Colonic mucosa (tissue), 4 donors: ENCODE data around the gene ASB18. TPM values are rescaled to one million over a fixed set of nuclear protein-coding genes. Genes with fewer than 3 reads are reported as not detected.

Experiments used
- DNase-seq: peaks from one replicate; pipeline ENCODE4 v3.0.0-alpha.2; 2020
- H3K27ac ChIP-seq: fragments of 200-600 bp; one replicate; pipeline ENCODE4 v1.8.0; 2021
- H3K27me3 ChIP-seq: fragments of 200-600 bp; one replicate; pipeline ENCODE4 v1.8.0; 2021
- H3K36me3 ChIP-seq: fragments of 200-600 bp; one replicate; pipeline ENCODE4 v1.8.0; 2021
- H3K4me1 ChIP-seq: fragments of 200-600 bp; one replicate; pipeline ENCODE4 v1.8.0; 2021; ENCODE audit warnings: mild to moderate bottlenecking
- H3K4me3 ChIP-seq: fragments of 200-600 bp; one replicate; pipeline ENCODE4 v1.8.0; 2021
- H3K9ac ChIP-seq, 2 donors: one replicate each; pipeline ENCODE4 v1.7.0; 2013; ENCODE audit warnings: control low read depth in 2 of 2, low read depth in 2 of 2, low read length in 2 of 2
- H3K9me3 ChIP-seq: fragments of 200-600 bp; one replicate; pipeline ENCODE4 v1.8.0; 2021
- intact Hi-C: fragments of 100-400 bp; cut with DNase I; formaldehyde crosslinking; loops from one replicate; pipeline ENCODE4 v1.14.1; 2022
- total RNA-seq, 2 donors: library from RNA; stranded (reverse); fragmentation: NEBNext Ultra II Directional in 1 of 2; extraction: Animal tissue kit (Norgen Biotek cat#: 25700) in 1 of 2; gene quantifications; one replicate each; pipeline ENCODE4 v1.2.1, GENCODE V29; 2021
- TF ChIP-seq, protein P1 (sequence below): fragments of 200-600 bp; IDR thresholded peaks from one replicate; pipeline ENCODE4 v1.8.0; 2022; ENCODE audit warnings: antibody characterized with exemption, mild to moderate bottlenecking
- donor health status: healthy.
- donor health status: DM: no; HTN: no; CAD: no.
- donor health status: DM: no; HTN: no; CAD: no.

Gene ASB18
- total RNA-seq, 2 donors from 2014 or later, result not detected

DNA sequence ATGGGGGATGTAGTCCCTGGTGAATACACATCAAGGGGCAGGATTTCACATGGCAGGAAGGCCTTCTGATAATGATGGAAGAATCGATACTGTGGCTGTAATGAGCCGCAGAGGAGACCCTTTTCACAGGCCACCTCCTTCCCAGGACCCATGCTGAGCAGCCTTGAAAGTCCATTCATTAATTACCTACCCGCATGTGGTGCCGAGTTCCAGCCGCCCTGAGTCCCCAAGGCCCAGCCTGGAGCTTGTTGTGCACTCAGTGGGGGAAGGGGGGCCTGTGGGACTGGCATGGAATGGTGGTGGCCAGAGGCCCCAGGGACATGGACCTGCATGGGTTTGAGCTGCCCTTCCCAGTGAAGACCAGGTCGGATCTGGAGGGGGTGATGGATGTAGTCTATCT is 25.5 kb downstream of the ASB18 start:
- peaks cover 18% of the 10 kb centered on the region for H3K27me3 ChIP-seq
- H3K4me1 ChIP-seq, result no peaks in the 10 kb centered on the region
- TF ChIP-seq, protein P1, sequence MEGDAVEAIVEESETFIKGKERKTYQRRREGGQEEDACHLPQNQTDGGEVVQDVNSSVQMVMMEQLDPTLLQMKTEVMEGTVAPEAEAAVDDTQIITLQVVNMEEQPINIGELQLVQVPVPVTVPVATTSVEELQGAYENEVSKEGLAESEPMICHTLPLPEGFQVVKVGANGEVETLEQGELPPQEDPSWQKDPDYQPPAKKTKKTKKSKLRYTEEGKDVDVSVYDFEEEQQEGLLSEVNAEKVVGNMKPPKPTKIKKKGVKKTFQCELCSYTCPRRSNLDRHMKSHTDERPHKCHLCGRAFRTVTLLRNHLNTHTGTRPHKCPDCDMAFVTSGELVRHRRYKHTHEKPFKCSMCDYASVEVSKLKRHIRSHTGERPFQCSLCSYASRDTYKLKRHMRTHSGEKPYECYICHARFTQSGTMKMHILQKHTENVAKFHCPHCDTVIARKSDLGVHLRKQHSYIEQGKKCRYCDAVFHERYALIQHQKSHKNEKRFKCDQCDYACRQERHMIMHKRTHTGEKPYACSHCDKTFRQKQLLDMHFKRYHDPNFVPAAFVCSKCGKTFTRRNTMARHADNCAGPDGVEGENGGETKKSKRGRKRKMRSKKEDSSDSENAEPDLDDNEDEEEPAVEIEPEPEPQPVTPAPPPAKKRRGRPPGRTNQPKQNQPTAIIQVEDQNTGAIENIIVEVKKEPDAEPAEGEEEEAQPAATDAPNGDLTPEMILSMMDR, result no peak
- no peaks in the 10 kb centered on the region for H3K36me3 ChIP-seq
- H3K9ac ChIP-seq, result no peak overlapping the region
- no peak overlapping the region for H3K27ac ChIP-seq
- H3K4me3 ChIP-seq, result no peak overlapping the region
- DNase-seq, result no peak
- no peaks in the 10 kb centered on the region for H3K9me3 ChIP-seq
- intact Hi-C loops, result no loop called here

DNA sequence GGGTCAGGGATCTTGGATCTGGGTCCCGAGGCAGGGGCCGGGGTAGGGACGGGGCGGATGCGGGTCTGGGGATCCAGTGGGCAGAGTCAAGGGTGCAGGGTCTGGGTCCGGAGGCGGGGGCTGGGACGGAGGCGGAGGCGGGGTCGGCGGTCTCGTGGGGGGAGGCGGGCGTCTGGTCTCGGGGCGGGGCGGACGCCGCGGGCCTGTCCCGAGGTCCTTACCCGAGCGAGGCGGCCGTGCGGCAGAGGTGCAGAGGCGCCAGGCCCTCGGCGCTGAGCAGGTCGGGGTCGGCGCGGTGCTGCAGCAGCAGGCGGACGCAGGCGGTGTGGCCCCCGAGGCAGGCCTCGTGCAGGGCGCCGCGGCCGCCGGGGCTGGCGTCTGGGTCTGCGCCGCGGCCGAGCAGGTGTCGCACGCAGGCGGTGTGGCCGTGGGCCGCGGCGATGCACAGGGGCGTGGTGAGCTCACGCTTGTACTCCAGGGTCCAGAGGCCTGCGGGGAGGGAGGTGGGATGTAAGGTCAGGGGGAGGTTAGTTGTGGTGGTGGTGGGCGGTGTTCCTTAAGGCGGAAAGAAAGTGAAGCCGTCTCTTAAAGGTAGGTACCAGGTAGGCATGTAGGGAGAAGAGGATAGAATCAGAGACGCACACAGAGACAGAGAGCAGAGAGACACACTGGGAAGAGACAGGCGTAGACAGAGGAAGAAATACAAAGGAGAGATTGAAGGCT is 26.6 kb downstream of the ASB18 start:
- TF ChIP-seq, protein P1, result no peak
- intact Hi-C loops, result no loop called here
- H3K4me3 ChIP-seq, result no peak overlapping the region
- no peaks in the 10 kb centered on the region for H3K4me1 ChIP-seq
- no peaks in the 10 kb centered on the region for H3K9me3 ChIP-seq
- H3K36me3 ChIP-seq, result no peaks in the 10 kb centered on the region
- no peak overlapping the region for H3K27ac ChIP-seq
- H3K27me3 ChIP-seq, result peaks cover 18% of the 10 kb centered on the region
- DNase-seq, result no peak
- H3K9ac ChIP-seq, result no peak overlapping the region

DNA sequence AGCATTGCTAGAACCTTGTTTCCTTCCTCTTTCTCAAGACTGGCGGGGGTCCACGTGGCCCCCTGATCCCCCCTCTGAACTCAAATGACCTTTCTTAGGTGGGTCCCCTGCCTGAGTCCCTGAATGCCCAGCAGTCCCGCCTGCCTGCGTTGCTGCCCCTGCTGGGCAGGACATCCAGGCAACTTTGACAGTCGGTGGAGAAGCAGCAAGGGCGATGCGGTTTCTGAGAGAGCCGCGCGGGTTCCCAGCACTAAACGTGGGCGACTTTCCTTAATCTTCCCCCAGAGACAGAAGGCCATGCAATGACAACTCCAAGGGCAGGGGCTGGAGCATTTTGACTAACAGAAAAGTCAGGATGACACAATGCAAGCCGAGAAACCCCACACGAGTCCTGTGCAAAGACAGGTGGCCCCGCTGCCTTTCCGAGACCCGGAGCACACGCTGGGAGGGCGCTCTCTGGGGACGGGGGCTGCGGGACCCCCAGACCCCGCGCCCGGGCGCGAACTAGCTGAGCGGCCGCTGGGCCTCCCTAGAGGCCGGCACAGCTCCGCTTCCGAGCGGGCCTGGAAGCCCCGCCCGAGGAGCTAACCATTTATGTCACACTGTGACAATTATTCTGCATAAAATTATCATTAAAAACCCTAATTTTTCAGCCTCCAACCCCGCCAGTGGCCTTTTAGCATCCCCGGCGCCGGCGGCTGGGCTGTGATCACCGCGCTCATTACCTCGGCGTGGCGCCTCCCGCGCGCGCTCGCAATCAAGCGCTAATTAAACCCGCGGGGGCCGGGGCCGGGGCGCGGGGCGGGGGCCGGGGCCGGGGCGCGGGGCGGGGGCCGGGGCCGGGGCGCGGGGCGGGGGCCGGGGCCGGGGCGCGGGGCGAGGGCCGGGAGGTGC is 27.4 kb downstream of the ASB18 start:
- Histone ChIP-seq H3K9ac (no peak overlapping the region), H3K27ac (no peak overlapping the region), H3K36me3 (no peaks in the 10 kb centered on the region), H3K9me3 (no peaks in the 10 kb centered on the region), H3K4me1 (no peaks in the 10 kb centered on the region), H3K27me3 (peaks cover 18% of the 10 kb centered on the region), H3K4me3 (no peak overlapping the region)
- no peak for DNase-seq
- intact Hi-C loops, result no loop called here
- TF ChIP-seq, protein P1, result no peak

DNA sequence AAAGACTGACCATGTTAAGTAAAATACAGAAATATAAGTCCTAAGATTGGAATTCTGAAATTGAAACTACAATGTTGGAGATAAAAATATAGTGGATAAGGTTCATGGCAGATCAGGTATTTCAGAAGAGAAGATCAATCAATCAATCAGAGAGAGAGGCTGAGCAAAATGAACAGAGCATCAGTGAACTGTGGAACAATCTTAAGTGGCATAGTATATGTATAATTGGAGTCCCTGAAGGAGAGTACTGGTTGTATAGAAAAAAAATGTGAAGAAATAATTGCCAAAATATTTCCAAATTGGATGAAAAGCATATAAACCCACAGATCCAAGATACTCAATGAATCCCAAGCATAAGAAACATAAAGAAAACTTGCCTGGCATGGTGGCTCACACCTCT is 35.0 kb downstream of the ASB18 start:
- DNase-seq, result no peak
- Histone ChIP-seq H3K27ac (no peak overlapping the region), H3K9ac (no peak overlapping the region), H3K4me3 (no peak overlapping the region), H3K4me1 (no peaks in the 10 kb centered on the region), H3K27me3 (no peaks in the 10 kb centered on the region), H3K9me3 (no peaks in the 10 kb centered on the region), H3K36me3 (no peaks in the 10 kb centered on the region)
- intact Hi-C loops, result no loop called here
- TF ChIP-seq, protein P1, result no peak

DNA sequence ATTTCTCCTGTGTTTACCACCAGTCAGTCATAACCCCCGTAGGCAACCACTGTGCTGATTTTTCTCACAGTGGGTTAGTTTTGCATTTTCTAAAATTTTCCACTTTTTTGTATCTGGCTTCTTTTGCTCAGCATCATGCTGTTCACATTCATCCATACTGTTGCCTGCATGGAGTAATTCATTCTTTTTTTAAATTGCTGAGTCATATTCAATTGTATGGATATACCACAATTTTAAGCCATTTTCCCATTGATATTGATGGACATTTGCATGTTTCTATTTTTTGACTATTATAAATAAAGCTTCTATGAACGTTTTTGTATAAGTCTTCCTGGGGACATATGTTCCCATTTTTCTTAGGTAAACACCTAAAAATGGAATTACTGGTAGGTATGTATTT is 40.5 kb downstream of the ASB18 start:
- TF ChIP-seq, protein P1, result no peak
- no peak for DNase-seq
- intact Hi-C loops, result no loop called here
- Histone ChIP-seq H3K9ac (no peak overlapping the region), H3K4me1 (no peaks in the 10 kb centered on the region), H3K36me3 (no peaks in the 10 kb centered on the region), H3K27me3 (no peaks in the 10 kb centered on the region), H3K27ac (no peak overlapping the region), H3K4me3 (no peak overlapping the region), H3K9me3 (no peaks in the 10 kb centered on the region)
